Osteoblast (primary cell): ENCODE results near the gene PLPP2. TPM values are rescaled to one million over a fixed set of nuclear protein-coding genes. Genes with fewer than 3 reads are reported as not detected.

Experiments used
- DNase-seq: peaks from one replicate; pipeline ENCODE4 v3.0.0; 2011; ENCODE audit warnings: low spot score, mixed read lengths; ENCODE audit not compliant: insufficient read length; ENCODE audit errors: missing footprints
- H2AFZ ChIP-seq: 2 replicates; pipeline ENCODE4 v1.6.0; 2011; ENCODE audit warnings: mild to moderate bottlenecking, low read length
- H3K27ac ChIP-seq: 2 replicates; pipeline ENCODE4 v1.5.1; 2011; ENCODE audit warnings: mild to moderate bottlenecking, low read depth, low read length, moderate library complexity
- H3K27me3 ChIP-seq: 2 replicates; pipeline ENCODE4 v1.6.0; 2012; ENCODE audit warnings: mild to moderate bottlenecking, control low read depth, inconsistent platforms, low read length, moderate library complexity; ENCODE audit not compliant: insufficient read depth
- H3K36me3 ChIP-seq: 2 replicates; pipeline ENCODE4 v1.5.1; 2011; ENCODE audit warnings: mild to moderate bottlenecking, low read length, control low read depth, moderate library complexity; ENCODE audit not compliant: insufficient read depth
- H3K4me1 ChIP-seq: 2 replicates; pipeline ENCODE4 v1.5.1; 2011; ENCODE audit warnings: mild to moderate bottlenecking, low read length, control low read depth, moderate library complexity; ENCODE audit not compliant: insufficient read depth
- H3K4me2 ChIP-seq: 2 replicates; pipeline ENCODE4 v1.6.0; 2011; ENCODE audit warnings: mild to moderate bottlenecking, low read length; ENCODE audit not compliant: insufficient read depth
- H3K4me3 ChIP-seq: fragments of 200-600 bp; sonication (generic); 3 replicates; pipeline ENCODE4 v1.5.1; 2012; ENCODE audit warnings: mild to moderate bottlenecking, low read length, inconsistent platforms; ENCODE audit not compliant: insufficient read depth
- H3K79me2 ChIP-seq: 2 replicates; pipeline ENCODE4 v1.6.0; 2012; ENCODE audit warnings: mild to moderate bottlenecking, low read length, control low read depth, inconsistent platforms; ENCODE audit not compliant: insufficient read depth
- H3K9me3 ChIP-seq: 2 replicates; pipeline ENCODE4 v1.5.1; 2011; ENCODE audit warnings: low read depth, low read length, control low read depth
- H4K20me1 ChIP-seq: 2 replicates; pipeline ENCODE4 v1.6.0; 2012; ENCODE audit warnings: mild to moderate bottlenecking, low read length, control low read depth; ENCODE audit not compliant: insufficient read depth
- CTCF ChIP-seq: IDR thresholded peaks from 2 replicates; pipeline ENCODE4 v1.5.1; 2011; ENCODE audit warnings: mild to moderate bottlenecking, low read depth, low read length, moderate library complexity; ENCODE audit errors: extremely low read depth
- total RNA-seq: library from RNA; depleted of rRNA; stranded (reverse); fragments of >200 nt; gene quantifications from 2 replicates; pipeline ENCODE4 v1.2.3, GENCODE V29; 2012

PLPP2 gene
- total RNA-seq, 1 donor = 1.1 TPM

GRCh38 chr19:292281-292884 lies 1.2 kb upstream of the PLPP2 start:
- no peaks in the 10 kb centered on the region for H3K79me2 ChIP-seq
- no peaks in the 10 kb centered on the region for H3K9me3 ChIP-seq
- TF ChIP-seq CTCF = no peak
- no peak overlapping the region for H3K27ac ChIP-seq
- H2AFZ ChIP-seq = no peak overlapping the region
- H3K4me3 ChIP-seq = no peak overlapping the region
- no peaks in the 10 kb centered on the region for H3K36me3 ChIP-seq
- peaks cover 21% of the 10 kb centered on the region for H4K20me1 ChIP-seq
- no peak overlapping the region for H3K4me2 ChIP-seq
- H3K27me3 ChIP-seq = peaks cover 47% of the 10 kb centered on the region
- peak; percentile 80 for DNase-seq
- peaks cover 11% of the 10 kb centered on the region for H3K4me1 ChIP-seq

- Histone ChIP-seq H3K36me3 (no peaks in the 10 kb centered on the region), H3K27ac (no peak overlapping the region), H4K20me1 (peaks cover 21% of the 10 kb centered on the region), H3K79me2 (no peaks in the 10 kb centered on the region), H3K9me3 (no peaks in the 10 kb centered on the region), H2AFZ (no peak overlapping the region), H3K27me3 (peaks cover 47% of the 10 kb centered on the region), H3K4me2 (no peak overlapping the region), H3K4me1 (peaks cover 11% of the 10 kb centered on the region), H3K4me3 (no peak overlapping the region)
- DNase-seq = peak; percentile 88
- no peak for TF ChIP-seq CTCF
Measured at GRCh38 chr19:291561-292280, 518 bp upstream of the PLPP2 start.

GRCh38 chr19:290372-291005 lies 714 bp downstream of the PLPP2 start:
- H3K27ac ChIP-seq = no peak overlapping the region
- H3K36me3 ChIP-seq = no peaks in the 10 kb centered on the region
- peak overlapping the region; percentile 58 for H3K4me2 ChIP-seq
- H3K27me3 ChIP-seq = peaks cover 46% of the 10 kb centered on the region
- H3K4me3 ChIP-seq = no peak overlapping the region
- no peaks in the 10 kb centered on the region for H3K79me2 ChIP-seq
- no peak for TF ChIP-seq CTCF
- no peaks in the 10 kb centered on the region for H3K9me3 ChIP-seq
- DNase-seq = peak; percentile 91
- peaks cover 14% of the 10 kb centered on the region for H4K20me1 ChIP-seq
- H2AFZ ChIP-seq = no peak overlapping the region
- peaks cover 9% of the 10 kb centered on the region for H3K4me1 ChIP-seq

GRCh38 chr19:289651-290371 lies 1.4 kb downstream of the PLPP2 start:
- H3K27ac ChIP-seq = no peak overlapping the region
- H3K9me3 ChIP-seq = no peaks in the 10 kb centered on the region
- no peak overlapping the region for H3K4me2 ChIP-seq
- no peak overlapping the region for H2AFZ ChIP-seq
- no peak overlapping the region for H3K4me3 ChIP-seq
- peaks cover 42% of the 10 kb centered on the region for H3K27me3 ChIP-seq
- H3K79me2 ChIP-seq = no peaks in the 10 kb centered on the region
- no peak for TF ChIP-seq CTCF
- no peaks in the 10 kb centered on the region for H3K36me3 ChIP-seq
- H4K20me1 ChIP-seq = peaks cover 12% of the 10 kb centered on the region
- peaks cover 5% of the 10 kb centered on the region for H3K4me1 ChIP-seq
- peak; percentile 88 for DNase-seq
